ENCODE measurements around the gene SOWAHA. TPM values are rescaled to one million over a fixed set of nuclear protein-coding genes. Genes with fewer than 3 reads are reported as not detected.

The SOWAHA gene
- total and polyA plus RNA-seq, 2 donors: 1.0 to 4.3 TPM

- Histone ChIP-seq H3K4me1 (ENCODE audit: control insufficient read depth in 2 of 2, insufficient read depth in 2 of 2, low read length in 2 of 2) (peaks cover 0 to 7% of the 10 kb centered on the region in 2 donors), H3K9me3 (ENCODE audit: control insufficient read depth in 2 of 2, insufficient read depth in 1 of 2, low read length in 1 of 2) (no peaks in the 10 kb centered on the region), H3K4me3 (ENCODE audit: low read length in 2 of 2) (no peak overlapping the region), H3K36me3 (ENCODE audit: control insufficient read depth in 2 of 2, insufficient read depth in 2 of 2, low read length in 1 of 2) (no peaks in the 10 kb centered on the region), H3K27ac (ENCODE audit: low read depth in 1 of 2, low read length in 1 of 2) (no peak overlapping the region), H3K27me3 (ENCODE audit: control insufficient read depth in 2 of 2, insufficient read depth in 1 of 2, low read length in 1 of 2) (peaks cover 0 to 14% of the 10 kb centered on the region in 2 donors)
- DNase-seq (ENCODE audit: low read depth in 6 of 9, low spot score in 9 of 9): peak in 1 of 9 donors; percentile 20
- WGBS: 79% methylated on average over 5 of the region's 5 CpGs
These were observed 27.7 kb upstream of the SOWAHA start for GRCh38 chr5:132785365-132785764.

- H3K4me1 ChIP-seq (ENCODE audit: control insufficient read depth in 2 of 2, insufficient read depth in 2 of 2, low read length in 2 of 2): peaks cover 0 to 7% of the 10 kb centered on the region in 2 donors
- DNase-seq (ENCODE audit: low read depth in 6 of 9, low spot score in 9 of 9): no peak
- peaks cover 0 to 14% of the 10 kb centered on the region in 2 donors for H3K27me3 ChIP-seq (ENCODE audit: control insufficient read depth in 2 of 2, insufficient read depth in 1 of 2, low read length in 1 of 2)
- H3K9me3 ChIP-seq (ENCODE audit: control insufficient read depth in 2 of 2, insufficient read depth in 1 of 2, low read length in 1 of 2): no peaks in the 10 kb centered on the region
- H3K4me3 ChIP-seq (ENCODE audit: low read length in 2 of 2): no peak overlapping the region
- H3K27ac ChIP-seq (ENCODE audit: low read depth in 1 of 2, low read length in 1 of 2): no peak overlapping the region
- H3K36me3 ChIP-seq (ENCODE audit: control insufficient read depth in 2 of 2, insufficient read depth in 2 of 2, low read length in 1 of 2): no peaks in the 10 kb centered on the region
- WGBS: 96% methylated on average over 4 of the region's 4 CpGs
These were observed 27.2 kb upstream of the SOWAHA start for GRCh38 chr5:132785864-132786263.

DNA sequence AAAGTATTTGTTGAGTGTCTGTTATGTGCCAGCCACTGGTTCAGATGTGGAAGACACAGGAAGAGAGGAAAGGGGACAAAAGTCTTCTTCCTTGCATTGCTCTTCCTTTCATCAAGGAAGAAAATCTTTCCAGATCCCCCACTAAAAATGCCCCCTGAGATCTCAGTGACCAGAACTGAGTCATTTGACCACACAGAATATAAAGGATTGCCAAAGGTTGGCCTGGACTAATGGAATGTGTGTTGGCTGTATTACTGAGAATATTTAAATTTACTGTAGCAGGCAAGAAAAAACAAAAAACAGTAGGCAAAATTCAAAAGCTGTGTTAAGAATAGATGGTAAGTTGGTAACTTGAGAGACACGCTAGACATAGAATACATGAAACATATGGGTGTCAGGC, 26.0 kb upstream of the SOWAHA start:
- H3K36me3 ChIP-seq (ENCODE audit: control insufficient read depth in 2 of 2, insufficient read depth in 2 of 2, low read length in 1 of 2): no peaks in the 10 kb centered on the region
- peaks cover 0 to 7% of the 10 kb centered on the region in 2 donors for H3K4me1 ChIP-seq (ENCODE audit: control insufficient read depth in 2 of 2, insufficient read depth in 2 of 2, low read length in 2 of 2)
- no peak for DNase-seq (ENCODE audit: low read depth in 6 of 9, low spot score in 9 of 9)
- 100% methylated on average over 1 of the region's 1 CpG for WGBS
- no peak overlapping the region for H3K4me3 ChIP-seq (ENCODE audit: low read length in 2 of 2)
- H3K27ac ChIP-seq (ENCODE audit: low read depth in 1 of 2, low read length in 1 of 2): no peak overlapping the region
- peaks cover 0 to 12% of the 10 kb centered on the region in 2 donors for H3K27me3 ChIP-seq (ENCODE audit: control insufficient read depth in 2 of 2, insufficient read depth in 1 of 2, low read length in 1 of 2)
- H3K9me3 ChIP-seq (ENCODE audit: control insufficient read depth in 2 of 2, insufficient read depth in 1 of 2, low read length in 1 of 2): no peaks in the 10 kb centered on the region

DNA sequence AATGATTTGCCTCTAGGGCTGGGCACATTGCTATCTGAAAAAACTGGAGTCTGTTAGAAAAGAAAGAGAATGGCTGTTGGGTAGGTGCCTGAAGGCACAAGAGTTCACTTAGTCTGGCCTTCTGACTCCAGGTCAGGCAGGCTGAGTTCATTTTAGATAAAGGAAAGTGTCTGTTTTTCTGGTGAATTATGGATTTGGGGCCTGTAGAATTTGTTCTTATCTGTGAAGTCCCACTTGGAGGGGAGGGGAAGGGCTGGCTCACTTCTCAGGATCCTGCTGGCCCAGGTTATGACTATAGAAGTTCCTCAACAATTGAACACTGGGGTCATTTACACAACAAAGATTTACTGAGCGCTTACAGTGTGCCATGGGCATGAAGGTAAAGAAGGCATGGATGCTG, 24.6 kb upstream of the SOWAHA start:
- 98% methylated on average over 1 of the region's 1 CpG for WGBS
- H3K27me3 ChIP-seq (ENCODE audit: control insufficient read depth in 2 of 2, insufficient read depth in 1 of 2, low read length in 1 of 2): peaks cover 0 to 10% of the 10 kb centered on the region in 2 donors
- no peak overlapping the region for H3K27ac ChIP-seq (ENCODE audit: low read depth in 1 of 2, low read length in 1 of 2)
- H3K4me1 ChIP-seq (ENCODE audit: control insufficient read depth in 2 of 2, insufficient read depth in 2 of 2, low read length in 2 of 2): peaks cover 0 to 7% of the 10 kb centered on the region in 2 donors
- DNase-seq (ENCODE audit: low read depth in 6 of 9, low spot score in 9 of 9): no peak
- no peaks in the 10 kb centered on the region for H3K36me3 ChIP-seq (ENCODE audit: control insufficient read depth in 2 of 2, insufficient read depth in 2 of 2, low read length in 1 of 2)
- no peak overlapping the region for H3K4me3 ChIP-seq (ENCODE audit: low read length in 2 of 2)
- H3K9me3 ChIP-seq (ENCODE audit: control insufficient read depth in 2 of 2, insufficient read depth in 1 of 2, low read length in 1 of 2): no peaks in the 10 kb centered on the region

DNA sequence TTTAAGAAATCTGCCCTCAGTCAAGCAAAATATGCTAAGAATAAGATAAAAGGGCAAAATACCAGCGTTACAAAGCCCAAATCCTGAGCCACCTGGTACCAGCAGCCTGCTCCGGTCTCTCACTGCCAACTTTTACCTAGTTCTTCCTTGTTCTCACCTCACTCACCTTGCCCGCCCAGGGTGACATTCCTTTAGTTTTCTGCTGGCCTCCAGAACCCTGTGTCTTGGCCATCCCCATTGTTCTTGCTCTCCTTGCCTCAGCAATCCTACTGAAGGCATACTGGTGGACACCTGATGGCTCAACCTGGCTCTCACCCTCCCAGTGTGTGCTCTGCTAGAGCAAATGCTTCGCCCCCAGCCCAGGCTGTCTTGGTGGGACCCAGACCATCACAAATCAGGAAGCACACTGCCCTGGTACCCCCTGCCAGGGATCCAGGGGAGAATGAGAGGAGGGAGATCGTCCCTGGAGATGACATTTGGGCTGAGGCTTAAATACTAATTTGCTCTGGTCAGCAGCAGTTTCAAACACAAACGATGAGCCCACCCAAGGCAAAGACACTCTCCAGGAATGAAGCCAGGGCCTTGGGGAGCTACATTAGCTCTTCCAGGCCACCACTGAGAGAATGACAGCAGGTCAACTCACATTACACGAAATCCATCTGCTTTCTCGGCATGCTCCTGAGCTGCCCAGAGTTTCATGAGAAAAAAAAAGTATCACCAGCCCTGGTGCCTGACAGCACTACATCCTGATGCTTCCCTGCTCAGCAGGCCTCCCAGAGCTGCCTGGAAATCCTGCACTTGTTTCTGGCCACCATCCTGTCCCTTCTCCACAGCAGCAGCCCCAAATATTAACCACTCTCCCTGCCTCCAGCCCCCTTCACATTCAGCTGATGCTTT, 23.9 kb upstream of the SOWAHA start:
- H3K36me3 ChIP-seq (ENCODE audit: control insufficient read depth in 2 of 2, insufficient read depth in 2 of 2, low read length in 1 of 2): no peaks in the 10 kb centered on the region
- peaks cover 0 to 7% of the 10 kb centered on the region in 2 donors for H3K27me3 ChIP-seq (ENCODE audit: control insufficient read depth in 2 of 2, insufficient read depth in 1 of 2, low read length in 1 of 2)
- WGBS: 94% methylated on average over 8 of the region's 8 CpGs
- DNase-seq (ENCODE audit: low read depth in 6 of 9, low spot score in 9 of 9): no peak
- H3K4me1 ChIP-seq (ENCODE audit: control insufficient read depth in 2 of 2, insufficient read depth in 2 of 2, low read length in 2 of 2): peaks cover 0 to 7% of the 10 kb centered on the region in 2 donors
- H3K27ac ChIP-seq (ENCODE audit: low read depth in 1 of 2, low read length in 1 of 2): no peak overlapping the region
- no peaks in the 10 kb centered on the region for H3K9me3 ChIP-seq (ENCODE audit: control insufficient read depth in 2 of 2, insufficient read depth in 1 of 2, low read length in 1 of 2)
- H3K4me3 ChIP-seq (ENCODE audit: low read length in 2 of 2): no peak overlapping the region

DNA sequence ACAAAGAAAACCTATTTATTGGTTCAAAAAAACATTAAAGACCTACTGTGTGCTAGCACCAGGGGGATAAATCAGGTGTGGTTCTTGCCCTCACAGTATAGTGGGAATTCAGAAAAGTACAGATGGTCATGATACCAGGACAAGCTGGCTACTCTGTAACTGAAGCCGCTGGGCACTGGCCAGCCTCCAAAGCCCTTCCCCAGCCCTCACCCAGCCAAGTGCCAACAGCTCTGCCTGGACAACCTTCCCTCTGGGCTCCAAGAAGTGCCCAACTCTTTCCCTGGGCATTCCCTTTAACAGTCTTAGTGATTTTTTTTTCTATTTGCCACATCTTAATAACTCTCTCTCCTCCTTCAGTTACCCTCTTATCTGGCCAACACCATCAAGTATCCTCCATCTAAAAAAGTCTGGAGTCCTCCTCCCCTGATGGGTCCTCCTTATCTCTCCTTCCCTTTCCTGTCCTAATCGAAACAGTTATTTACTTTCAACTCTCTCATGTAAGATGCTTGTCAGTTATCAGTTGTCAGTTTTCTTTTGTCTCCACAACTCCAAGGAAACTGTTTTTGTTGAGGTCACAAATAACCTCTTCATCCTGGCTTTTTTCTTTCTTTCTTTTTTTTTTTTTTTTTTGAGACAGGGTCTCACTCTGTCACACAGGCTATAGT, 22.8 kb upstream of the SOWAHA start:
- H3K4me1 ChIP-seq (ENCODE audit: control insufficient read depth in 2 of 2, insufficient read depth in 2 of 2, low read length in 2 of 2): peaks cover 0 to 3% of the 10 kb centered on the region in 2 donors
- H3K27me3 ChIP-seq (ENCODE audit: control insufficient read depth in 2 of 2, insufficient read depth in 1 of 2, low read length in 1 of 2): peaks cover 0 to 7% of the 10 kb centered on the region in 2 donors
- no peaks in the 10 kb centered on the region for H3K9me3 ChIP-seq (ENCODE audit: control insufficient read depth in 2 of 2, insufficient read depth in 1 of 2, low read length in 1 of 2)
- no peak overlapping the region for H3K4me3 ChIP-seq (ENCODE audit: low read length in 2 of 2)
- WGBS: 78% methylated on average over 2 of the region's 2 CpGs
- no peaks in the 10 kb centered on the region for H3K36me3 ChIP-seq (ENCODE audit: control insufficient read depth in 2 of 2, insufficient read depth in 2 of 2, low read length in 1 of 2)
- no peak for DNase-seq (ENCODE audit: low read depth in 6 of 9, low spot score in 9 of 9)
- no peak overlapping the region for H3K27ac ChIP-seq (ENCODE audit: low read depth in 1 of 2, low read length in 1 of 2)

DNA sequence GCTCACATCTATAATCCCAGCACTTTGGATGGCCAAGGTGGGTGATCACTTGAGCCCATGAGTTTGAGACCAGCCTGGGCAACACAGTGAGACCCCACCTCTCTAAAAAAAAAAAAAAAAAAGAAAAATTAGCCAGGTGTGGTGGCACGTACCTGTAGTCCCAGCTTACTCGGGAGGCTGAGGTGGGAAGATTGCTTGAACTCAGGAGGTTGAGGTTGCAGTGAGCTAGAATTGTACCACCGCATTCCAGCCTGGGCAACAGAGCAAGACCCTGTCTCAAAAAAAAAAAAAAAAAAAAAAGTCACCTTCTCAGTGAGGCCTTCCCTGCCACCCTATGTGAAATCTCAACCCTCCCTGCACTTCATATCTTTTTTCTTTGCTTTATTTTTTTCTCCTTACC, 22.1 kb upstream of the SOWAHA start:
- H3K27me3 ChIP-seq (ENCODE audit: control insufficient read depth in 2 of 2, insufficient read depth in 1 of 2, low read length in 1 of 2): peaks cover 0 to 7% of the 10 kb centered on the region in 2 donors
- WGBS: 95% methylated on average over 3 of the region's 3 CpGs
- H3K9me3 ChIP-seq (ENCODE audit: control insufficient read depth in 2 of 2, insufficient read depth in 1 of 2, low read length in 1 of 2): no peaks in the 10 kb centered on the region
- H3K36me3 ChIP-seq (ENCODE audit: control insufficient read depth in 2 of 2, insufficient read depth in 2 of 2, low read length in 1 of 2): no peaks in the 10 kb centered on the region
- no peak overlapping the region for H3K27ac ChIP-seq (ENCODE audit: low read depth in 1 of 2, low read length in 1 of 2)
- DNase-seq (ENCODE audit: low read depth in 6 of 9, low spot score in 9 of 9): no peak
- no peaks in the 10 kb centered on the region for H3K4me1 ChIP-seq (ENCODE audit: control insufficient read depth in 2 of 2, insufficient read depth in 2 of 2, low read length in 2 of 2)
- no peak overlapping the region for H3K4me3 ChIP-seq (ENCODE audit: low read length in 2 of 2)

DNA sequence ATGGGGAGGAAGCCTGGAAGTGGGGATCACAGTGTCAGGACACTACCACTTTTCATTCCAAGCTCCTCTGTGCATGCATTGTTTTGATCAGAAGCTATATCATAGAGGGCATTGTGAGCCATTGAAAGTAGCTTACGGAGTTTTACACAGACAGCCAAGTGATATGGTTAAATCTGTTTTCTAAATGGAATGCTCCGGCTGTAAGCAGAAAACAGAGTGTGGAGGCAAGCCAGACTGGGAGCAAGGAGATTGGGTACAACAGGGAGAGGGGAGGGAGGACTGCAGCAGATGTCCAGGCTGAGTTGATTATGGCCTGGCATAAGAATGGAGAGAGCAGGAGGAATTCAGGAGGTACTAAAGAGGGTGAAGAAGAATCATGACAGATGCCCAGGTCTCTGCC, 15.5 kb upstream of the SOWAHA start:
- Histone ChIP-seq H3K4me3 (ENCODE audit: low read length in 2 of 2) (no peak overlapping the region), H3K9me3 (ENCODE audit: control insufficient read depth in 2 of 2, insufficient read depth in 1 of 2, low read length in 1 of 2) (no peaks in the 10 kb centered on the region), H3K36me3 (ENCODE audit: control insufficient read depth in 2 of 2, insufficient read depth in 2 of 2, low read length in 1 of 2) (no peaks in the 10 kb centered on the region), H3K4me1 (ENCODE audit: control insufficient read depth in 2 of 2, insufficient read depth in 2 of 2, low read length in 2 of 2) (no peaks in the 10 kb centered on the region), H3K27ac (ENCODE audit: low read depth in 1 of 2, low read length in 1 of 2) (no peak overlapping the region), H3K27me3 (ENCODE audit: control insufficient read depth in 2 of 2, insufficient read depth in 1 of 2, low read length in 1 of 2) (peaks cover 0 to 12% of the 10 kb centered on the region in 2 donors)
- no peak for DNase-seq (ENCODE audit: low read depth in 6 of 9, low spot score in 9 of 9)
- 97% methylated on average over 2 of the region's 2 CpGs for WGBS

DNA sequence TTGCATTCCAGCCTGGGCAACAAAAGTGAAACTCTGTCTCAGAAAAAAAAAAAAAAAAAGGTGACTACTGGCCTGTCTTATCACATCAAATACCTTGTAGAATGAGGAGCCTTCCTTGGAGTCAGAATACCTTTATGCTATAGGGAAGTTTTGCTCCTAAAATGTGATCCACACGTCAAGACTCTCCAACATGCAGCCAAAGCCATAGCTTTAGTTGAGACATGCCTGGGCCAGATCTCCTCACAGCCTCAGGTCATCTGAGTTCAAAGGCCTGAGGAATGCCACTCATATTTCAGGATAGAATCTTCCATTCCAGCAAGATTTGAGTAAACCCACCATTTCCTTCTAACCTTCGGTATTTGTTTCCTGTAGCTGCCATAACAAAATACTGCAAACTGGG, 13.7 kb upstream of the SOWAHA start:
- no peak overlapping the region for H3K27ac ChIP-seq (ENCODE audit: low read depth in 1 of 2, low read length in 1 of 2)
- H3K4me3 ChIP-seq (ENCODE audit: low read length in 2 of 2): no peak overlapping the region
- no peak for DNase-seq (ENCODE audit: low read depth in 6 of 9, low spot score in 9 of 9)
- H3K36me3 ChIP-seq (ENCODE audit: control insufficient read depth in 2 of 2, insufficient read depth in 2 of 2, low read length in 1 of 2): no peaks in the 10 kb centered on the region
- H3K4me1 ChIP-seq (ENCODE audit: control insufficient read depth in 2 of 2, insufficient read depth in 2 of 2, low read length in 2 of 2): no peaks in the 10 kb centered on the region
- peaks cover 0 to 13% of the 10 kb centered on the region in 2 donors for H3K27me3 ChIP-seq (ENCODE audit: control insufficient read depth in 2 of 2, insufficient read depth in 1 of 2, low read length in 1 of 2)
- H3K9me3 ChIP-seq (ENCODE audit: control insufficient read depth in 2 of 2, insufficient read depth in 1 of 2, low read length in 1 of 2): no peaks in the 10 kb centered on the region
- WGBS: 87% methylated on average over 2 of the region's 2 CpGs

All from thymus (tissue), 11 donors.